GM12878 (cell line): ENCODE measurements around the gene HTATIP2. TPM values are rescaled to one million over a fixed set of nuclear protein-coding genes. Genes with fewer than 3 reads are reported as not detected.

Experiments used
- ATAC-seq: fragments of 200-7000 bp; cut with Tn5 transposase; 3 replicates; pipeline ENCODE4 v1.9.1; 2020; ENCODE audit warnings: mild to moderate bottlenecking, moderate library complexity
- BruUV-seq: library from RNA; stranded (reverse); fragments of 400-500 nt; replicated peaks from 2 replicates; lab custom pipeline; 2021; lab: Mats Ljungman, UMichigan
- CTCF ChIA-PET: fragments of 300-600 bp; sonication (Branson Sonifier 250); formaldehyde crosslinking; extraction: SDS; loops from one replicate; lab custom pipeline; 2021; ENCODE audit warnings: inconsistent platforms; lab: Yijun Ruan, JAX
- POLR2A ChIA-PET: fragments of 350-600 bp; formaldehyde crosslinking; extraction: SDS; loops from one replicate; lab custom pipeline; 2021; ENCODE audit warnings: inconsistent platforms; lab: Charles Lee
- RAD21 ChIA-PET: fragments of 300-600 bp; sonication (Branson Sonifier 250); formaldehyde crosslinking; loops from one replicate; lab custom pipeline; 2023; ENCODE audit warnings: antibody characterized with exemption; ENCODE audit not compliant: unreplicated experiment; lab: Charles Lee
- SMC1A ChIA-PET: fragments of 300-600 bp; sonication (Branson Sonifier 250); formaldehyde crosslinking; loops from one replicate; lab custom pipeline; 2023; ENCODE audit not compliant: unreplicated experiment, uncharacterized antibody; lab: Charles Lee
- DNase-seq: peaks from one replicate; pipeline ENCODE4 v3.0.0-alpha.2; 2011; ENCODE audit warnings: low read depth, low spot score
- FAIRE-seq: peaks from 3 replicates; lab custom pipeline; 2011; peaks lifted over from hg19 to GRCh38; lab: Jason Lieb, UNC
- H2AFZ ChIP-seq: 2 replicates; pipeline ENCODE4 v1.6.0; 2011; ENCODE audit warnings: low read depth, low read length, control low read depth; ENCODE audit not compliant: control insufficient read depth
- H3K27ac ChIP-seq: 2 replicates; pipeline ENCODE4 v1.5.1; 2011; ENCODE audit warnings: control low read depth; ENCODE audit not compliant: control insufficient read depth, insufficient read depth
- H3K27me3 ChIP-seq, 2 experiments: replicated peaks in 1 of 2; 2 replicates each; pipeline versions ENCODE4 v1.6.0 to v1.6.1; 2011; ENCODE audit warnings: low read length in 1 of 2; ENCODE audit not compliant: control insufficient read depth in 2 of 2, insufficient read depth in 2 of 2
- H3K36me3 ChIP-seq, 2 experiments: 2 replicates each; pipeline ENCODE4 v1.5.1; 2011; ENCODE audit warnings: low read length in 1 of 2; ENCODE audit not compliant: control insufficient read depth in 2 of 2, insufficient read depth in 2 of 2
- H3K4me1 ChIP-seq: 2 replicates; pipeline ENCODE4 v1.6.1; 2011; ENCODE audit warnings: mild to moderate bottlenecking, low read length, moderate library complexity, mixed read lengths; ENCODE audit not compliant: control insufficient read depth, insufficient read depth
- H3K4me2 ChIP-seq: 2 replicates; pipeline ENCODE4 v1.6.0; 2011; ENCODE audit warnings: control low read depth; ENCODE audit not compliant: control insufficient read depth, insufficient read depth
- H3K4me3 ChIP-seq: fragments of 200-600 bp; sonication (generic); 2 replicates; pipeline ENCODE4 v1.5.1; 2016
- H3K79me2 ChIP-seq: 2 replicates; pipeline ENCODE4 v1.6.0; 2011; ENCODE audit warnings: low read length; ENCODE audit not compliant: control insufficient read depth, insufficient read depth
- H3K9ac ChIP-seq: 2 replicates; pipeline ENCODE4 v1.8.0; 2011; ENCODE audit warnings: low read length, control low read depth, mixed read lengths; ENCODE audit not compliant: control insufficient read depth, insufficient read depth
- H3K9me3 ChIP-seq: replicated peaks from 3 replicates; pipeline ENCODE4 v1.5.1; 2011; ENCODE audit warnings: mild to moderate bottlenecking, low read length; ENCODE audit not compliant: control insufficient read depth, insufficient read depth
- H4K20me1 ChIP-seq: 2 replicates; pipeline ENCODE4 v1.6.0; 2011; ENCODE audit not compliant: control insufficient read depth, insufficient read depth
- CHD2 ChIP-seq: IDR thresholded peaks from 2 replicates; pipeline ENCODE4 v1.6.1; 2011; ENCODE audit warnings: low read depth, low read length, improper control_type of control experiment, borderline replicate concordance
- ESRRA ChIP-seq: IDR thresholded peaks from 2 replicates; pipeline ENCODE4 v1.6.1; 2012; ENCODE audit warnings: mild to moderate bottlenecking, low read length, improper control_type of control experiment
- IKZF1 ChIP-seq: fragments of 450-650 bp; conservative IDR thresholded peaks from 2 replicates; pipeline ENCODE4 v1.6.1; 2017; ENCODE audit warnings: antibody characterized with exemption, mild to moderate bottlenecking
- WGBS: methylation state at CpG from one replicate; pipeline ENCODE4 v1.1.6; 2016; ENCODE audit warnings: low lambda C conversion rate; ENCODE audit not compliant: insufficient replicate concordance, insufficient coverage; ENCODE audit errors: missing lambda C conversion rate; 5-methylcytosine and 5-hydroxymethylcytosine counted together
- in situ Hi-C: fragments of 300-500 bp; cut with MboI; formaldehyde crosslinking; loops from 9 replicates; pipeline ENCODE4 v1.14.3; 2018; ENCODE audit warnings: mixed read lengths
- intact Hi-C: fragments of 100-400 bp; cut with micrococcal nuclease; formaldehyde crosslinking; loops from one replicate; pipeline ENCODE4 v1.14.2; 2022; ENCODE audit not compliant: unreplicated experiment
- polyA plus RNA-seq, 11 experiments: library from polyadenylated mRNA; depleted of rRNA in 4 of 11; unstranded in 6 of 11; stranded (reverse) in 5 of 11; fragments of >200 nt; fragmentation: Nextera tagmentation in 4 of 11; fragmentation: Illumina TruSeq in 1 of 11; extraction: Ambion mirVana in 4 of 11; extraction: Trizol in 1 of 11; gene quantifications; 1 replicate in 1 of 11; 2 replicates in 10 of 11; pipeline versions ENCODE4 v1.2.1 to v1.2.3, GENCODE V29; 2011 to 2016; ENCODE audit warnings: inconsistent platforms in 2 of 11, missing spikeins in 2 of 11, low read depth in 1 of 11
- total RNA-seq, 4 experiments: library from RNA; depleted of rRNA in 3 of 4; stranded (reverse); fragments of >200 nt in 3 of 4; fragmentation: Illumina TruSeq in 1 of 4; extraction: Trizol in 1 of 4; gene quantifications; 2 replicates each; pipeline versions ENCODE4 v1.2.1 to v1.2.3, GENCODE V29; 2013 to 2021
- TF ChIP-seq, protein P1 (sequence below): IDR thresholded peaks from 2 replicates; pipeline ENCODE4 v1.6.1; 2012; ENCODE audit warnings: low read depth, low read length, improper control_type of control experiment
- TF ChIP-seq, protein P2 (sequence below): fragments of 450-650 bp; IDR thresholded peaks from 2 replicates; pipeline ENCODE4 v1.6.1; 2017; ENCODE audit warnings: mild to moderate bottlenecking
- TF ChIP-seq, protein P3 (sequence below): fragments of 450-650 bp; formaldehyde crosslinking; IDR thresholded peaks from 2 replicates; pipeline ENCODE4 v1.4.0; 2020; ENCODE audit warnings: mild to moderate bottlenecking, moderate library complexity

HTATIP2 gene
- total and polyA plus RNA-seq, 10 of the 15 experiments (the other 5 are each of a cell fraction or from before 2014, with no cell fraction given): 25.4 to 58.5 (median 42.2) TPM

DNA sequence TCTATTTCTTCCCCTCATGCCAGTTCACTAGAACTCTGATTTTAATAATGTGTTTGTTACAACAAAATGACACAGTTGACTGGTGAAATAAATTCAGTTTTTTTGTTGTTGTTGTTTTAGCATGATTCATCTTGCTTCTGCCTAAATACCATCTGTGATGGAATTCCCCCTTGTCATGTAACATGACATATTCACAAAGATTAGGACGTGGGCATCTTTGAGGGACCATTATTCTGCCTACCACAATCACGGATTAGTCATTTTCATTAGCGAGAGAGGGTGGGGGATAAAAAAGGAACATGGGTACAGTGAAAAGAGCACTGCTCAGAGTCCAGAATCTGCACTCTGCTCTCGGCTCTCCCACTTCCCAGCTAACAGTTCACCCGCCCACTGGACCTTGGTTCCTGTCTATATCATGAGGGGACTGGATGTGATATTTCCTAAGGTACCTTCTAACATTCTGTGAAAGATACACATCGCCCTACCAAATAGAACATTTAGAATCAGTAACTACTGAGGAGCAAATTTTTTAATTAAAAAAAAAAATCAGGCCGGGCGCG, 11.3 kb downstream of the HTATIP2 start:
- H3K4me2 ChIP-seq: no peak overlapping the region
- POLR2A ChIA-PET: no interaction called here
- H3K27ac ChIP-seq: no peak overlapping the region
- H3K9ac ChIP-seq: no peak overlapping the region
- no peak for DNase-seq
- no peaks in the 10 kb centered on the region for H3K27me3 ChIP-seq
- no peaks in the 10 kb centered on the region for H3K9me3 ChIP-seq
- no peak overlapping the region for H3K4me3 ChIP-seq
- no peak for FAIRE-seq
- intact Hi-C loops: no loop called here
- no peak overlapping the region for H2AFZ ChIP-seq
- in situ Hi-C loops: no loop called here
- H3K36me3 ChIP-seq: peaks cover 0 to 6% of the 10 kb centered on the region in 2 experiments; a peak in 1 of 4 replicates
- ATAC-seq: peak; percentile 35; the same call in 2 of the 3 replicates
- 75% methylated on average over 9 of the region's 9 CpGs for WGBS
- no peaks in the 10 kb centered on the region for H3K4me1 ChIP-seq
- SMC1A ChIA-PET: no interaction called here
- BruUV-seq: no TSS peak
- CTCF ChIA-PET: interaction anchor here (0.9 to 1.0 kb wide), 2 partner anchors 14 to 69 kb away, joined by 3 read pairs; no protein-coding TSS in a partner anchor
- no peak for TF ChIP-seq IKZF1
- TF ChIP-seq, protein P1, sequence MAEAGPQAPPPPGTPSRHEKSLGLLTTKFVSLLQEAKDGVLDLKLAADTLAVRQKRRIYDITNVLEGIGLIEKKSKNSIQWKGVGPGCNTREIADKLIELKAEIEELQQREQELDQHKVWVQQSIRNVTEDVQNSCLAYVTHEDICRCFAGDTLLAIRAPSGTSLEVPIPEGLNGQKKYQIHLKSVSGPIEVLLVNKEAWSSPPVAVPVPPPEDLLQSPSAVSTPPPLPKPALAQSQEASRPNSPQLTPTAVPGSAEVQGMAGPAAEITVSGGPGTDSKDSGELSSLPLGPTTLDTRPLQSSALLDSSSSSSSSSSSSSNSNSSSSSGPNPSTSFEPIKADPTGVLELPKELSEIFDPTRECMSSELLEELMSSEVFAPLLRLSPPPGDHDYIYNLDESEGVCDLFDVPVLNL: no peak
- no peaks in the 10 kb centered on the region for H4K20me1 ChIP-seq
- H3K79me2 ChIP-seq: no peaks in the 10 kb centered on the region
- RAD21 ChIA-PET: no interaction called here

DNA sequence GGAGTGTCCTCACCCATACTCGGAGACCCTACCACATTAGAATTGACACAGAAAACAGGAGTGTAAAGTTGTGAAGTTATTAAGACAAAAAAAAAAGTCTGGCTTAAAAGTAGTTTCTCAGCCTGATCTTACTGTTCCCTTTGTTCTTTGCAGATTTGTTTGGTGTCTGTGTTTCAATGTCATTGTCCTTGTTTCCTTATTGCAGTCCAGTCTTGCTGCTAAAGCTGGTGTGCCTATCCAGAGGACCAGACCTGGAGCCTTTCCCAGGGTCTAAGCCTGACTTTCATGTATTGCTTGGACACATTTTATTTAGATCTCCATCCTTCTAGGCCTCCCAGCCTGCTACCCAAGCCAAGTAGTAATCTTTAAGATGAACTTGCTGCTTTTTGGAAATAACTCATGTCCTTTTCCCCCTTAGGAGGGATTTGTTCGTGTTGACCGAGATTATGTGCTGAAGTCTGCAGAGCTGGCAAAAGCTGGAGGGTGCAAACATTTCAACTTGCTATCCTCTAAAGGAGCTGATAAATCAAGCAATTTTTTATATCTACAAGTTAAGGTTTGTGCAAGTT, 12.7 kb downstream of the HTATIP2 start:
- no peak for FAIRE-seq
- TF ChIP-seq CHD2 (no peak), ESRRA (no peak)
- TF ChIP-seq, protein P2, sequence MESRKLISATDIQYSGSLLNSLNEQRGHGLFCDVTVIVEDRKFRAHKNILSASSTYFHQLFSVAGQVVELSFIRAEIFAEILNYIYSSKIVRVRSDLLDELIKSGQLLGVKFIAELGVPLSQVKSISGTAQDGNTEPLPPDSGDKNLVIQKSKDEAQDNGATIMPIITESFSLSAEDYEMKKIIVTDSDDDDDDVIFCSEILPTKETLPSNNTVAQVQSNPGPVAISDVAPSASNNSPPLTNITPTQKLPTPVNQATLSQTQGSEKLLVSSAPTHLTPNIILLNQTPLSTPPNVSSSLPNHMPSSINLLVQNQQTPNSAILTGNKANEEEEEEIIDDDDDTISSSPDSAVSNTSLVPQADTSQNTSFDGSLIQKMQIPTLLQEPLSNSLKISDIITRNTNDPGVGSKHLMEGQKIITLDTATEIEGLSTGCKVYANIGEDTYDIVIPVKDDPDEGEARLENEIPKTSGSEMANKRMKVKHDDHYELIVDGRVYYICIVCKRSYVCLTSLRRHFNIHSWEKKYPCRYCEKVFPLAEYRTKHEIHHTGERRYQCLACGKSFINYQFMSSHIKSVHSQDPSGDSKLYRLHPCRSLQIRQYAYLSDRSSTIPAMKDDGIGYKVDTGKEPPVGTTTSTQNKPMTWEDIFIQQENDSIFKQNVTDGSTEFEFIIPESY: no peak
- TF ChIP-seq, protein P3, sequence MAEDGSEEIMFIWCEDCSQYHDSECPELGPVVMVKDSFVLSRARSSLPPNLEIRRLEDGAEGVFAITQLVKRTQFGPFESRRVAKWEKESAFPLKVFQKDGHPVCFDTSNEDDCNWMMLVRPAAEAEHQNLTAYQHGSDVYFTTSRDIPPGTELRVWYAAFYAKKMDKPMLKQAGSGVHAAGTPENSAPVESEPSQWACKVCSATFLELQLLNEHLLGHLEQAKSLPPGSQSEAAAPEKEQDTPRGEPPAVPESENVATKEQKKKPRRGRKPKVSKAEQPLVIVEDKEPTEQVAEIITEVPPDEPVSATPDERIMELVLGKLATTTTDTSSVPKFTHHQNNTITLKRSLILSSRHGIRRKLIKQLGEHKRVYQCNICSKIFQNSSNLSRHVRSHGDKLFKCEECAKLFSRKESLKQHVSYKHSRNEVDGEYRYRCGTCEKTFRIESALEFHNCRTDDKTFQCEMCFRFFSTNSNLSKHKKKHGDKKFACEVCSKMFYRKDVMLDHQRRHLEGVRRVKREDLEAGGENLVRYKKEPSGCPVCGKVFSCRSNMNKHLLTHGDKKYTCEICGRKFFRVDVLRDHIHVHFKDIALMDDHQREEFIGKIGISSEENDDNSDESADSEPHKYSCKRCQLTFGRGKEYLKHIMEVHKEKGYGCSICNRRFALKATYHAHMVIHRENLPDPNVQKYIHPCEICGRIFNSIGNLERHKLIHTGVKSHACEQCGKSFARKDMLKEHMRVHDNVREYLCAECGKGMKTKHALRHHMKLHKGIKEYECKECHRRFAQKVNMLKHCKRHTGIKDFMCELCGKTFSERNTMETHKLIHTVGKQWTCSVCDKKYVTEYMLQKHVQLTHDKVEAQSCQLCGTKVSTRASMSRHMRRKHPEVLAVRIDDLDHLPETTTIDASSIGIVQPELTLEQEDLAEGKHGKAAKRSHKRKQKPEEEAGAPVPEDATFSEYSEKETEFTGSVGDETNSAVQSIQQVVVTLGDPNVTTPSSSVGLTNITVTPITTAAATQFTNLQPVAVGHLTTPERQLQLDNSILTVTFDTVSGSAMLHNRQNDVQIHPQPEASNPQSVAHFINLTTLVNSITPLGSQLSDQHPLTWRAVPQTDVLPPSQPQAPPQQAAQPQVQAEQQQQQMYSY (CRISPR knock-in tag): no peak

More for the DNA sequence above, 12.7 kb downstream of the HTATIP2 start:
- in situ Hi-C loops (no loop called here), intact Hi-C loops (no loop called here)
- H3K9me3 ChIP-seq: no peaks in the 10 kb centered on the region
- H2AFZ ChIP-seq: no peak overlapping the region
- ChIA-PET CTCF (interaction anchor here (0.6 kb wide), 1 partner anchor 244 kb away, joined by 4 read pairs; no protein-coding TSS in a partner anchor), SMC1A (no interaction called here), POLR2A (interaction anchor here (1.0 kb wide), 1 partner anchor 18 kb away, joined by 3 read pairs; no protein-coding TSS in a partner anchor), RAD21 (no interaction called here)
- no peak overlapping the region for H3K27ac ChIP-seq
- DNase-seq: no peak
- no peak for ATAC-seq
- H4K20me1 ChIP-seq: no peaks in the 10 kb centered on the region
- WGBS: 100% methylated on average over 3 of the region's 3 CpGs
- H3K27me3 ChIP-seq: no peaks in the 10 kb centered on the region
- H3K4me1 ChIP-seq: no peaks in the 10 kb centered on the region
- no peak overlapping the region for H3K4me2 ChIP-seq
- no TSS peak for BruUV-seq
- H3K4me3 ChIP-seq: no peak overlapping the region
- no peak overlapping the region for H3K9ac ChIP-seq
- no peaks in the 10 kb centered on the region for H3K79me2 ChIP-seq
- peaks cover 0 to 9% of the 10 kb centered on the region in 2 experiments; a peak in 1 of 4 replicates for H3K36me3 ChIP-seq
